Natural killer cell (primary cell): ENCODE measurements around the gene PLXNC1. TPM values are rescaled to one million over a fixed set of nuclear protein-coding genes. Genes with fewer than 3 reads are reported as not detected.
A peak's percentile ranks its signal among the peaks of the same experiment; 100 is the strongest.

ENCODE experiments used
- ATAC-seq, 3 donors: fragments of 150-1000 bp in 2 of 3; fragments of 200-7000 bp in 1 of 3; cut with Tn5 transposase; 1 replicate in 1 of 3; 2 replicates in 2 of 3; pipeline ENCODE4 v1.10.0; 2021; ENCODE audit warnings: mild to moderate bottlenecking in 2 of 3, moderate library complexity in 2 of 3
- DNase-seq, 2 donors: peaks; one replicate each; pipeline versions ENCODE4 v3.0.0 to v3.0.0-alpha.2; 2013 to 2021; ENCODE audit warnings: mixed read lengths in 1 of 2
- H3K27ac ChIP-seq: one replicate; pipeline ENCODE4 v1.5.1; 2013; ENCODE audit warnings: mild to moderate bottlenecking, low read length
- H3K27me3 ChIP-seq: one replicate; pipeline ENCODE4 v1.6.1; 2013; ENCODE audit warnings: low read length; ENCODE audit not compliant: control insufficient read depth, insufficient read depth
- H3K36me3 ChIP-seq: one replicate; pipeline ENCODE4 v1.6.1; 2013; ENCODE audit warnings: low read length; ENCODE audit not compliant: control insufficient read depth, insufficient read depth
- H3K4me1 ChIP-seq: one replicate; pipeline ENCODE4 v1.6.1; 2013; ENCODE audit warnings: low read length; ENCODE audit not compliant: control insufficient read depth, insufficient read depth
- H3K4me3 ChIP-seq: one replicate; pipeline ENCODE4 v1.5.1; 2013; ENCODE audit warnings: low read length
- H3K9me3 ChIP-seq: one replicate; pipeline ENCODE4 v1.6.1; 2013; ENCODE audit warnings: low read length; ENCODE audit not compliant: control insufficient read depth, insufficient read depth
- H3K27ac Mint-ChIP-seq, 2 donors: one replicate each; pipeline ENCODE4 v1.8.0; 2022; ENCODE audit warnings: mild to moderate bottlenecking in 2 of 2, mixed read lengths in 2 of 2, moderate library complexity in 1 of 2
- H3K27me3 Mint-ChIP-seq, 2 donors: one replicate each; pipeline ENCODE4 v1.8.0; 2022; ENCODE audit warnings: low read depth in 2 of 2, mixed read lengths in 2 of 2
- H3K36me3 Mint-ChIP-seq: one replicate; pipeline ENCODE4 v1.8.0; 2022; ENCODE audit warnings: mixed read lengths
- H3K4me1 Mint-ChIP-seq, 2 donors: one replicate each; pipeline ENCODE4 v1.8.0; 2022; ENCODE audit warnings: mixed read lengths in 2 of 2
- H3K4me3 Mint-ChIP-seq: one replicate; pipeline ENCODE4 v1.8.0; 2022; ENCODE audit warnings: mild to moderate bottlenecking, moderate library complexity, mixed read lengths
- H3K9me3 Mint-ChIP-seq, 2 donors: one replicate each; pipeline ENCODE4 v1.8.0; 2022; ENCODE audit warnings: mixed read lengths in 2 of 2
- WGBS: methylation state at CpG from one replicate; pipeline ENCODE4 v1.1.7; 2013; ENCODE audit warnings: missing lambda C conversion rate; ENCODE audit not compliant: insufficient coverage; 5-methylcytosine and 5-hydroxymethylcytosine counted together
- intact Hi-C: fragments of 100-400 bp; cut with micrococcal nuclease; formaldehyde crosslinking; loops from one replicate; pipeline ENCODE4 v1.14.2; 2022
- total RNA-seq, 4 donors: library from RNA; stranded (reverse); fragments of 120-200 nt in 1 of 4; gene quantifications; one replicate each; pipeline versions ENCODE4 v1.2.3 to v1.2.4, GENCODE V29; 2013 to 2022
- TF ChIP-seq, protein P1 (sequence below): fragments of 200-600 bp; IDR thresholded peaks from one replicate; pipeline ENCODE4 v1.8.0; 2022; ENCODE audit warnings: antibody characterized with exemption

Gene PLXNC1
- total RNA-seq, 3 donors from 2014 or later (not counting 1 experiment from before 2014, with no cell fraction given) = 22.0 to 30.7 (median 26.5) TPM

DNA sequence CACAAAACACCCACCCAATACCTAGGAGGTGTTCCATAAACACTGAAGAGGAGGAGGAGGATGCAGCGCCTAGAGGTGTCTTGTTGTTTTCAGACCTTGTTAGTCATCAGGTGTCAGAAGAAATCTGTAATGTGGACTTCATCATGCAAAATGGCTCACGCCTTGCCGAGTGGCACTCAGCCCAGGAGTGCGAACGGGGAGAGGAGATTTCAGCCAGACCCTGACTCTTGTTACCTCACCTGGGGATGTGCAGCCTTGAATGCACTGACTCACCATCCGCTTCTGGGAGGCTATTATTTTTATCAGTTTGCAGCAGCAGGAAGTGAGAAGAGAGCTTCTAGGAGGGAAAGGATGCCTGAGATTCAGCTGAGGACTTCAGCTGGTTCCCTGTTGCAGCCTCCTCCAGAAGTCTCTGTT is 48.2 kb upstream of the PLXNC1 start:
- TF ChIP-seq, protein P1, sequence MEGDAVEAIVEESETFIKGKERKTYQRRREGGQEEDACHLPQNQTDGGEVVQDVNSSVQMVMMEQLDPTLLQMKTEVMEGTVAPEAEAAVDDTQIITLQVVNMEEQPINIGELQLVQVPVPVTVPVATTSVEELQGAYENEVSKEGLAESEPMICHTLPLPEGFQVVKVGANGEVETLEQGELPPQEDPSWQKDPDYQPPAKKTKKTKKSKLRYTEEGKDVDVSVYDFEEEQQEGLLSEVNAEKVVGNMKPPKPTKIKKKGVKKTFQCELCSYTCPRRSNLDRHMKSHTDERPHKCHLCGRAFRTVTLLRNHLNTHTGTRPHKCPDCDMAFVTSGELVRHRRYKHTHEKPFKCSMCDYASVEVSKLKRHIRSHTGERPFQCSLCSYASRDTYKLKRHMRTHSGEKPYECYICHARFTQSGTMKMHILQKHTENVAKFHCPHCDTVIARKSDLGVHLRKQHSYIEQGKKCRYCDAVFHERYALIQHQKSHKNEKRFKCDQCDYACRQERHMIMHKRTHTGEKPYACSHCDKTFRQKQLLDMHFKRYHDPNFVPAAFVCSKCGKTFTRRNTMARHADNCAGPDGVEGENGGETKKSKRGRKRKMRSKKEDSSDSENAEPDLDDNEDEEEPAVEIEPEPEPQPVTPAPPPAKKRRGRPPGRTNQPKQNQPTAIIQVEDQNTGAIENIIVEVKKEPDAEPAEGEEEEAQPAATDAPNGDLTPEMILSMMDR = no peak
- H3K27ac Mint-ChIP-seq = no peak overlapping the region
- H3K36me3 ChIP-seq = no peaks in the 10 kb centered on the region
- H3K4me1 Mint-ChIP-seq = peaks cover 5% of the 10 kb centered on the region in 2 donors
- H3K4me3 ChIP-seq = no peak overlapping the region
- intact Hi-C loops = loop anchor here (2.0 to 5.0 kb wide), 6 partner anchors 123 to 1315 kb away; partner anchors contain the start of gene CRADD
- peaks cover 3% of the 10 kb centered on the region for H3K27me3 ChIP-seq
- H3K9me3 Mint-ChIP-seq = no peaks in the 10 kb centered on the region
- no peak overlapping the region for H3K27ac ChIP-seq
- no peaks in the 10 kb centered on the region for H3K9me3 ChIP-seq
- peaks cover 7 to 25% of the 10 kb centered on the region in 2 donors for H3K27me3 Mint-ChIP-seq
- H3K4me3 Mint-ChIP-seq = peak overlapping the region; percentile 45
- DNase-seq (peak in 1 of 2 donors; percentile 14), ATAC-seq (peak in 1 of 3 donors; percentile 17)
- 38% methylated on average over 6 of the region's 6 CpGs for WGBS
- peaks cover 15% of the 10 kb centered on the region for H3K4me1 ChIP-seq
- H3K36me3 Mint-ChIP-seq = no peaks in the 10 kb centered on the region

DNA sequence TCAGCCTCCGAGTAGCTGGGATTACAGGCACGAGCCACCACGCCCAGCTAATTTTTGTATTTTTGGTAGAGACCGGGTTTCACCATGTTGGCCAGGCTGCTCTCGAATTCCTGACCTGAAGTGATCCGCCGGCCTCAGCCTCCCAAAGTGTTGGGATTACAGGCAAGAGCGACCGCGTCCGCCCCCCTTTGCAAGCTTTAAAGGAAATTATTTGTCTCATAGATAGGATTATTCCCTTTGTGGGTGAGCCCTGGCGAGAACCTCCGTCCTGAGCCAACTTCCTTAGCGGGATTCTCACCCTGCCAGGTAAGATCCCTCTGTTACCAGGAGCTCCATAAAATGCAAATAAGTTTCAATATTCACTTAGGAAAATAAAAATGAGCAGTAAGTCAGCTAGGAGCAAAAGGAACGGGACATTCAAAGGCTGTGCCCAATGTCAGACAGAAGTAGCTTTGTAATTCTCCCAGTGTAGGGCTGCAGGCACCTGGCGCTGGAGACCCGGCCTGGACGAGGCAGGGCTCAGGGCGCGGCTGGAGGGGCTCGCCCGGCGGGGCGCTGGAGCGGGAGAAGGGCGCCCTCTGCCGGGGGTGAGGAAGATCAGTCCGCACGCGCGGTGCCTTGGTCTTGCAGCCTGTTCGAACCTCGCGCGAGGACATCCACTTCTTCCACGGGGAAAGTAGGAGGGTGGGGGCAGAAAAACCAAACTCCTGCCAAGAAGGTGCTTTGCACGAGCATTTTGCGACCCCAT is 47.2 kb upstream of the PLXNC1 start:
- H3K27ac ChIP-seq = no peak overlapping the region
- H3K27ac Mint-ChIP-seq = peak overlapping the region in 1 of 2 donors; percentile 69
- ATAC-seq (peak; percentile 76 to 86 (median 79)), DNase-seq (peak; percentile 75 to 89)
- peaks cover 3% of the 10 kb centered on the region for H3K27me3 ChIP-seq
- peaks cover 15% of the 10 kb centered on the region for H3K4me1 ChIP-seq
- peaks cover 5% of the 10 kb centered on the region in 2 donors for H3K4me1 Mint-ChIP-seq
- peak overlapping the region; percentile 88 for H3K4me3 Mint-ChIP-seq
- H3K36me3 Mint-ChIP-seq = no peaks in the 10 kb centered on the region
- H3K9me3 ChIP-seq = no peaks in the 10 kb centered on the region
- intact Hi-C loops = loop anchor here (1.0 to 5.0 kb wide), 7 partner anchors 124 to 1316 kb away; partner anchors contain the start of gene CRADD
- H3K27me3 Mint-ChIP-seq = peaks cover 7 to 26% of the 10 kb centered on the region in 2 donors
- WGBS = 29% methylated on average over 38 of the region's 38 CpGs
- TF ChIP-seq, protein P1 = peak; percentile 90
- peak overlapping the region; percentile 84 for H3K4me3 ChIP-seq
- H3K9me3 Mint-ChIP-seq = no peaks in the 10 kb centered on the region
- H3K36me3 ChIP-seq = no peaks in the 10 kb centered on the region

DNA sequence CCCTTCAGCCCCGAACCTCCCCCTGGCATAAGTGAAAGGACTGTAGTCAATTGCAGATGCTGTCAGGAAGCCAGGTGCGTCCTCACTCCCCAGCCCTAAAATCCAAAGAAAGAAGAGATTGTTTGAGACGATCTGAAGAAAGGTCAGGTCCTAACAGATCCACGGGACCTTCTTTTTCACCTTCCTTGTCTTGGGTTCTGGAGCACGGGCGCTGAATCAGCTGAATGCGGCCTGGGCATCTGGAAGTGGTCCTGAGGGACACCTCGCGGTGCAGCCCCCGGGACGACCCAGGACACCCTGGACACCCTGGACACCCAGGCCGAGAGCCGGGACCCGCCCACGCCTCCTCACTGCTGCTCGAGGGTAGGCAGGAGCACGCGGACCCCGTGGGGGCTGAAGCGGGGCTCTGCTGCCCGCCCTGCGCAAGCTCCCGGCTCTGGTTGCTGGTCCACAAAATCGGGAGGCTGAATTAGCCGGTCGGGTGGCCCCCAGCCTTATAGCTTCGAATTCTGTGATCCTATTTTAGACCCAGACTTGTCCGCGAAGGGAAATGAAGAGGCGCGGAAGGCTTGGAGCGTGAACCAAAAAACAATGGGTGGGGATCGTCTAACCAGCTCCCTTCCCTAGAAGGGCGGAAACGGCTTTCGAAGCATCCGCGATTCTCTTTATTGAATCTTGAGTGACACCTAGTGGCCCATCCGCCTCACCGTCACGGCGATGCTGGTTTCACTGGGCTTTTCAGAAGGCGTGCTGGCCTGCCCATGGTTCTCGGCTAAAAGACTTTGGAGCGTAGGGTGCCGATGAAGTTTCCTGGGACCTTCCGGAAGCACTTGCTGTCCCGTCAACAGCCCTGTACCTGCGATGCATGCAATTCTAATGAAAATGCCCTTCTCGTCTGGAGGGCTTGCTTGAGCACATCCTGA is 46.4 kb upstream of the PLXNC1 start:
- WGBS = 2% methylated on average over 50 of the region's 50 CpGs
- Mint-ChIP-seq H3K27ac (peak overlapping the region in 1 of 2 donors; percentile 69), H3K4me1 (peaks cover 5% of the 10 kb centered on the region in 2 donors), H3K4me3 (peak overlapping the region; percentile 88), H3K9me3 (no peaks in the 10 kb centered on the region), H3K27me3 (peaks cover 8 to 31% of the 10 kb centered on the region in 2 donors), H3K36me3 (no peaks in the 10 kb centered on the region)
- H3K36me3 ChIP-seq = no peaks in the 10 kb centered on the region
- no peaks in the 10 kb centered on the region for H3K9me3 ChIP-seq
- ATAC-seq (peak; percentile 89 to 90 (median 89)), DNase-seq (peak; percentile 74 to 93)
- peaks cover 15% of the 10 kb centered on the region for H3K4me1 ChIP-seq
- H3K4me3 ChIP-seq = peak overlapping the region; percentile 84
- peak overlapping the region; percentile 21 for H3K27ac ChIP-seq
- intact Hi-C loops = loop anchor here (1.0 to 5.0 kb wide), 9 partner anchors 125 to 1317 kb away; partner anchors contain the start of gene CRADD
- H3K27me3 ChIP-seq = peaks cover 3% of the 10 kb centered on the region
- TF ChIP-seq, protein P1 = peak; percentile 67
